GM08714 (cell line): ENCODE results near the gene NCCRP1.

Source experiments
- H3K4me3 ChIP-seq: fragments of 200-500 bp; sonication (Bioruptor generic); 2 replicates; pipeline ENCODE4 v1.5.1; 2014; ENCODE audit warnings: mild to moderate bottlenecking, low read length, inconsistent platforms
- ZNF274 ChIP-seq: IDR thresholded peaks from 2 replicates; pipeline ENCODE4 v1.6.1; 2012; ENCODE audit warnings: mild to moderate bottlenecking, low read depth, low read length

NCCRP1 gene

DNA sequence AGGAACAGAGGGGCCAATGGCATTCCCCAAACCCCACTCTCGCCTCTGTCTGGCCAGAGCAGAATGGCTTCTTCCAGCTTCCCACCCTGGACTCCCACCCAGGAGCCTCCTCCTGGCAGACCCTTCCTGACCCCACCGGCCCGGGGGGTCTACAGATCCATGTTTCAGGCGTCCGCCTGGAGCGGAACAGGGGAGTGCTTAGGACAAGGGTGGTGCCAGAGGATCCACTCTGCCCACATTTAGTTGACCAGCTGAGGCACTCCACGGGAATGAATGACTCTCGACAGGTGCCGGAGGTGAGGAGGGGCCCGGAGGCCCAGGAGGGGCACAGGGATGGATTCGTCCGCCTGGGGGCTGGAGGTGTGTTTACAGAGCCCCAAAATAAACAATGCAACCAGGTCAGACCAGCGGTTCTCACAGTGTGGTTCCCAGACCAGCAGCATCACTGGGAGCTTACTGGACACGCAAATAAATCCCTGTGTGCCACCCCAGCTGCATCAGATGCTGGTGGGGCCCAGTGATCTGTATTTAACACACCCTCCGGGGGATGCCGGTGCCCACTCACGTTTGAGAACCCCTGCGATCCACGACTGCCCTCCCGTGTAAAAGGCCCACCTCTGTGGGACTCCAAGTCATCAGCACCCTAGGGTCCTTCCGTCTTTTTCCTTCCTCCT lies 15.1 kb upstream of the NCCRP1 start:
- no peak overlapping the region for H3K4me3 ChIP-seq
- TF ChIP-seq ZNF274: no peak

DNA sequence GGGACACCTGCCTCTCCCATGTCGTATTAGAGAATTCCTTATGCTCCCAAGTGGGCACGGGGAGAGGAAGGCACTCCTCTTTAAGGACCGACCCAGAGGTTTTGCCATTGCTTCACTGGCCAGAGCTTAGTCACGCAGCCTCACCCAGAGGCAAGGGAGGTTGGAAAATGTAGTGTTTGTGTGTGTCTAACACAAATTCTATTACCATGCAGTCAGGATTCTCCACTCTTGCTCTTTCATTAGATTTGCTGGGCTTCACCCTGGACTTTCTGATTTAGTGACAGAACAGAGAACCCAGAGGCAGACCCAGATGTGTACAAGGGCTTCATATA lies 14.6 kb upstream of the NCCRP1 start:
- no peak overlapping the region for H3K4me3 ChIP-seq

DNA sequence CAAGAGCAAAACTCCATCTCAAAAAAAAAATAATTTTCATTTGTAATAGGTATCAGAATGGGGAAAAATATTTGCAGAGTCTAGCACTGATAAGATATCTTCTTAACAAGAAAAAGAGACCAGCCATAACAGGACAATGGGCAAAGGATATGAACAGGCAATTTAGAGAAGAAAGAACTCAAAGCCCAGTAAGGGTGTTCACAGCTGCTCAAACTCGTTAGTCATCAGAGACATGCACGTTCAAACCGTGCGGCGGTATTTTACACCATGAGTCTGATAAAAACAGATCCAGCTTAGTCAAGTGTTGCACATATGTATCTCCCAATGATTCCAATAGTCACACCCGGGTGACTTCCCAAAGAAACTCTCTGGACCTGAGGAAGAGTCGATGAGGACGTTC lies 13.7 kb upstream of the NCCRP1 start:
- TF ChIP-seq ZNF274: no peak
- no peak overlapping the region for H3K4me3 ChIP-seq

More for the DNA sequence above, 14.6 kb upstream of the NCCRP1 start:
- TF ChIP-seq ZNF274: no peak

DNA sequence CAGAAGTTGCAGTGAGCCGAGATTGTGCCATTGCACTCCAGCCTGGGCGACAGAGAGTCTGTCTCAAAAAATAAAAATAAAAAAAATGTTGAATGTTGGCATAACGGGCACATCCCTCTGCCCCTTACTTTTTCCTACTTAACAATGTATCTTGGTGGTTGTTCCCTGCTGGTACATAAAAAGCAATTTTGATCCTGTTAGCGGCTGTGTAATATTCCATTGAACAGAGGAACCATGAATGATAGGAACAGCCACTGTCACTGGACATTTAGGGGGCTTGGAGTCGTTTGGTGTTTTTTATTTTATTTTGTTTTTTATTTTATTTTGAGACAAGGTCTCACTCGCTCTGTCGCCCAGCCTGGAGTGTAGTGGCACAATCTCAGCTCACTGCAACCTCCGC lies 10.4 kb upstream of the NCCRP1 start:
- TF ChIP-seq ZNF274: no peak
- H3K4me3 ChIP-seq: no peak overlapping the region

DNA sequence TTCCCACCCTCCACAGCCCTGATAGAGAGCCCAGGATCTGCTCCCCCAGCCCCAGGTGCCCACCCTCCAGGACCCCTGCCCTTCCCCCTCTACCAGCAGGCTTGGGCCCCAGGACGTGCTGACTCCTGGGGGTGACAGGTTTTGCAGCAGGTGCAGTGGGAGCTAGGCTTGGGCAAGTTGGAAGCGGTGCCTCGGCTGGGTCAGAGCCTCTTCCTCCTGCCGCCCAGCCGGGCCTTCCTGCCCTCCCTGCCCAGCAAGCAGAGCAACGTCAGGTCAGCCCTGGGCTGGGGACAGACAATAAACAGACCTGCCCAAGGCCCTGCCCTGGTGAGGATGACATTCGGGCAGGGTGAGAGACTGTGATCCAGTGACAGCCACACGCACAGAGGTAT lies 9.2 kb upstream of the NCCRP1 start:
- H3K4me3 ChIP-seq: no peak overlapping the region
- TF ChIP-seq ZNF274: no peak

DNA sequence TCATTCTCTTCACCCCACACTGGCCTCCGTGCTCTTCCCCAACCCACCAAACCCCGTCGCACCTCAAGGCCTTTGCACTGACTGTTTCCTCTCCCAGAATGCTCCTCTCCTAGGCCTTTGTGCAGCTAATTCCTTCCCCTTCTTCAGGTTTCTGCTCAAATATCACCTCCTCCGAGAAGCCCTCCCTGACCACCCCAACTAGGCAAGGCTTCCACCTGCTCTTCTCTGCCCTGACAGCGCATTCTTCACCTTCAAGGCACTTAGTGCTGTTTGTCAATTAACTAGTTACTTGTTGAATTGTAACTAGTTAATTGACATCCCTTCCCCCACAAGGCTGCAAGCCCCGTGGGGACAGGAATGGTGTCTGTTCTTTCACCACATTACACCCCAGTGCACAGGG lies 7.8 kb upstream of the NCCRP1 start:
- H3K4me3 ChIP-seq: no peak overlapping the region
- TF ChIP-seq ZNF274: no peak

DNA sequence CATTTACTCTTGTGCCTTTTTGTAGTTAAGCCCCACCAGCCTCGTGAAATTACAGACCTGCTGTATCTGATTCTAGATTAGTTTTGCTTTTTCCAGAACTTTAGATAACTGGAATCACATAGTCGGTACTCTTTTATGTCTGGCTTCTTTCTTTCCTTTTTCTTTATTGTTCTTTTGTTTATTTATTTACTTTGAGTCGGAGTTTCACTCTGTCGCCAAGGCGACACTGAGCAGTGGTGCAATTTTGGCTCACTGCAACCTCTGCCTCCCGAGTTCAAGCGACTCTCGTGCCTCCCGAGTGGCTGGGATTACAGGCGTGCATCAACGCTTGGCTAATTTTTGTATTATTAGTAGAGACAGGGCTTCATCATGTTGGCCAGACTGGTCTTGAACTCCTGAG lies 6.0 kb upstream of the NCCRP1 start:
- TF ChIP-seq ZNF274: no peak
- no peak overlapping the region for H3K4me3 ChIP-seq

DNA sequence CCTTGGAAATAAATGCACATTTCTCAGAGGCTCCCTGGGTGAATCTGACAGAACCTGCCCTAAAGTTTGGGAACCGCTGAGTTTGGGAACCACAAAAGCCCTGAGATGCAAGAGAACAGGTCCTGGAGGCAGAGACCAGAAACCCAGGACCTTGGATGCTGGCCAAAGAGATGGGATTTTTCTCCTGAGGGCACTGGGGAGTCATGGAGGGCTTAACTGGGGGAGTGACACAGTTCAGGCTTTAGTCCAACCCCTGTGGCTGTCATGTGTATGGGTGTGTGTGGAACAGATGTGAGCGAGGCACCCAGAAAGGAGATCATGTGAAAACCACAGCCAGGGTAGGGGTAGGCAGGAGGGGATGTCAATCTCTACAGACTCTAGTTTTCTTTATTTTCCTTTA lies 3.9 kb upstream of the NCCRP1 start:
- no peak overlapping the region for H3K4me3 ChIP-seq
- no peak for TF ChIP-seq ZNF274

DNA sequence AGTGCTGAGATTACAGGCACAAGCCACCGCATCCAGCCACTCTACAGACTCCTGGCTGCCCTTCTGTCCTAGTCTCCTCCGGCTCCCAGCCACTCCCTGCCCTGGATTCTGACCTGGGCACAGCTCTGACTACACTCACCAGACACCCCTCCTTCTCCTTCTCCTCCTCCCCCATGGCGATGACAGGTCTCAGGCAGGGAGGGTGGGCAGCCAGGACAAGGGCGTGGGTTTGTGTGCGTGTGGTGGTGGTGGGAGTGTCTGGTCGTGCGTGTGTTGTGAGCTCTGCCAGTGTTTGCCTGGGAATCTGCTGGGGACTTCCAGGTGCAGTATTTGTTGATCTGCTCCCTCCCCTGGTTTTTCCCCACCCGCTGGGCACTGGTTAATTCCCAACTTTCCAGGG lies 3.0 kb upstream of the NCCRP1 start:
- TF ChIP-seq ZNF274: no peak

DNA sequence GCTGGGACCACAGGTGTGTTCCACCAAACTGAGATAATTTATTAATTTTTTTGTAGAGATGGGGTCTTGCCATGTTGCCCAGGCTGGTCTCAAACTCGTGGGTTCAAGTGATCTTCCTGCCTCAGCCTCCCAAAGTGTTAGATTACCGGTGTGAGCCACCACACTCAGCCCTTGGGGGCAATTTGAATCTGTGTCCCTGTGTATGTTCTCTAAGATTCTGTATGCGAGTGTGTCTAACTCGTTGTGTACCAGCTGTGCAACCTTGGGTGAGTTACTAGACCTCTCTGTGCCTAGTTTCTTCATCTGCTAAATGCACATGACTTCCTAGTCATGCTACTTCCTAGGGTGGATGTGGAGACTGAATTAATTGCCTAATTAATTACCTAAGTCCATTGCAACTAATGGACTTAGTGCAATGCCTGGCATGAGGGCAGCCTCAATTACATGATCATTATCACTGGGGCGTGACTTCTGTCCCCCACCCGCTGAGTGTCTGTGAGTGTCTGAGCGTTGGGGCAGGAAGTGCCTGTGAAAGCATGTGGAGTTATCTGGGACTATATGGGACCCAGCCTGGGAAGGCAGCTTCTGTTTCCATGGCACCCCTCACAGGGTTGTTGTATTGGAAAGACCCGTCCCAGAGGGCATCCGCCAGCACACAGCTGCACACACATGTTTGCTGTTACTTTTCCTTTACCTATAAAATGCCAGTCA lies 1.8 kb upstream of the NCCRP1 start:
- no peak overlapping the region for H3K4me3 ChIP-seq
- no peak for TF ChIP-seq ZNF274

More for the DNA sequence above, 3.0 kb upstream of the NCCRP1 start:
- H3K4me3 ChIP-seq: no peak overlapping the region

DNA sequence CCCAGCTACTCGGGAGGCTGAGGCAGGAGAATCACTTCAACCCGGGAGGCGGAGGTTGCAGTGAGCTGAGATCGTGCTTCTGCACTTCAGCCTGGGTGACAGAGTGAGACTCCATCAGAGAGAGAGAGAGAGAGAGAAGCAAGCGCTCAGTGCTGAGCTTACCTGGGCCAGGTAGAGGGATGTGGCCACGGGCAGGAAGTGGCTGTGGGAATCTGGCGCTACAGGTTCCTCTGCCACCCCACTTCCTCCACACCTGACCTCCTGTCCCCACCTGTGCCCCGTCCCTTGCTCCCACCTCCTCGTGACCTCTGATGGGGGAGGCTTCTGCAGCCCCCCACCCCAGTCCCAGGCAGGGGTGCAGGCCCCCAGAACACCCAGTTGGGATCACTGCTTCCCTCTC lies 1.0 kb upstream of the NCCRP1 start:
- TF ChIP-seq ZNF274: no peak

DNA sequence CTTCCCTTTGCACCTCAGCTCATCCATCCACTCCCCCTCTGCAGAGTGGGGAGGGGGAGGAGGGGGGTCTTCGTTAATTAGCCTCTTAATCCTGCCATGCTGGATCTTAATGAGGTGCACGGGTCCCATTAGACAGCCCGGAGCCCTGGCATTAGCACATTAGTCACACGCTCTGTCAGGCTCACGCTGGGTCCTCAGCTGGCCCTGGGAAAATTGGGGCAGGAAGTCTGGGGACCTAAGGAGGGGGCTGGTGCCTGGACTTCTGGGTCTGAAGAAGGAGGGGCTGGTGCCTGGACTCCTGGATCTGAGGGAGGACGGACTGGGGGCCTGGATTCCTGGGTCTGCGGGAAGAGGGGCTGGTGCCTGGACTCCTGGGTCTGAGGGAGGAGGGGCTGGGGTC lies 444 bp upstream of the NCCRP1 start:
- no peak overlapping the region for H3K4me3 ChIP-seq
- TF ChIP-seq ZNF274: no peak

More for the DNA sequence above, 1.0 kb upstream of the NCCRP1 start:
- no peak overlapping the region for H3K4me3 ChIP-seq

DNA sequence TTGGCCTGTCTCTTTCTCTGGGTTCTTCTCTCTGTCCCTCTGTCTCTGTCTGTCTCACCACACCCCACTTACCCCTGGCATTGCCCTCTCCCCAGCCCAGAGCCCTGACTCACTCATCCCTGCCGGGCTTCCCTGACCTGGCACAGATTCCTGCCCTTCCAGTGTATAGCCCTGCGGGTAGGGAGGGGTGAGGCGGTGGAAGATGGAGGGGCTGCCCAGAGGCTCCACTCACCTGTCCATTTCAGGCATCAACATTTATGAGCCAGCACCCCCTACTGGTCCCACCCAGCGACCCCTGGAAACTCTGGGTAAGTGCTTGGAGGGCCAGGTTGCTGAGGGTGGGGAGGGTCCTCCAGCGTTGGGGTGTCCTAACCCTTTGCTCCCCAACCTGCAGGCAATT lies 1.0 kb downstream of the NCCRP1 start:
- TF ChIP-seq ZNF274: no peak
- H3K4me3 ChIP-seq: no peak overlapping the region

DNA sequence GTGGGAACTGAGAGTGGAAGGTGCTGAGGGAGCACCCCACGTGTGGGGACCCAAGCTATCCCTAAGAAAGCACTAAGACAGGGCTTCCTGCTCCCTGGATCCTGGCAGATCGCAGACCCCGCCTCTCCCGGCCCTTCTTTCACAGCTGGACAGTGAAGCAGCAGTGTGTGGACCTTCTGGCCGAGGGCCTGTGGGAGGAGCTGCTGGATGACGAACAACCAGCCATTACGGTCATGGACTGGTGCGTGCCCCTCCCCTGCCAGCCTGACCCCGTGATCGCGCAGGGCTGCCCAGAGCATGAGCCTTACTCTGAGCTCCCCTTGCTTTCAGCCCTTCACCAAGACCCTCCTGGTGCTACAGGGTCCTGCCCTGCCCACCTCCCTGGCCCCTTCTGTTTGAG lies 2.3 kb downstream of the NCCRP1 start:
- H3K4me3 ChIP-seq: no peak overlapping the region
- no peak for TF ChIP-seq ZNF274

DNA sequence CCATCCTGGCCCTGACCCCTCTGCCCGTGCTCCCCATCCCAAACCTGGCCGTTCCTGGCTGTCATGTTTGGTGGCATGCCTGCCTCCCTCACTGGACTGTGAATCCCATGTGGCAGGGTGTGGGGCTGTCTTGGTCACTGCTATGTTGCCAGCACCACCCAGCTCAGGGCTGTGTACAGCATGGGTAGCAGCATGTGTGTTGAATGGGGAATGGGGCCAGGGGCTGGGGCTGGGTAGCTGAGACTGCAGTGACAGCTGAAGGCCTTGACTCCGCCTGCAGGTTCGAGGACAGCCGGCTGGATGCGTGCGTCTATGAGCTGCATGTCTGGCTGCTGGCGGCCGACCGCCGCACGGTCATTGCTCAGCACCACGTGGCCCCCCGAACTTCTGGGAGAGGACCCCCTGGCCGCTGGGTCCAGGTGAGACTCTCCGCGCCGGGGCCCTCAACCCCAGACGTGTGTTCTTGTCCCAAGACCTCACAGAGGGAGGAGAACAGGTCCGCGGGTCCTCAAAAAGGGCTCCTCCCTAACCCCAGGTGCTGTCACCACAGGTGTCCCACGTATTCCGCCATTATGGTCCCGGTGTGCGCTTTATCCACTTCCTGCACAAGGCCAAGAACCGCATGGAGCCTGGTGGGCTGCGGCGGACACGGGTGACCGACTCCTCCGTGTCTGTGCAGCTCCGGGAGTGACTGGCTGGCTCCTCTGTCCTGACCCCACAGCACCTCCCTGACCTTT lies 3.5 kb downstream of the NCCRP1 start:
- TF ChIP-seq ZNF274: no peak
- no peak overlapping the region for H3K4me3 ChIP-seq
